Stimulated activated naive CD4-positive, alpha-beta T cell treated with Interleukin-2 at 50 U/mL for 16 hours (primary cell): Measurements from ENCODE around the gene KCNC1.

Experiments
- DNase-seq: peaks from one replicate; lab custom pipeline; 2025; lab: John Stamatoyannopoulos, UW

Gene KCNC1

GRCh38 chr11:17714870-17715269 lies 19.7 kb upstream of the KCNC1 start:
- no peak for DNase-seq

DNA sequence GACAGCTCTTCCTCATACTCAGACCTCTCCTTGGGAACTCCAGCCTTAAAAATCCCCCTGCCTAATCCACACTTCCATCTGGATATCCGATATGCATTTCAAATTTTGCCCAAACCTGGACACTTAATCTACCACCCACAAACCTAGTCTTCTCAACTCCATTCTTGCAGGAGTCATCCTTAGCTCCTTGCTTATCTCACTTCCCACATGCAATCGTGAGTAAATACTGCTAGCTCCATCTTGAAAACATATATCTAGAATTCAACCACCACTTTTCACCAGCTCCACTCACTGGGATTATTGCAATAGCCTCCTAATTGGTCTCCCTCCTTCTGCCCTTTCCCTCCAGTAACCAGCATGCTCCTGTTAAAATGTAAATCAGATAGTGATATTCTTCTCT lies 17.8 kb upstream of the KCNC1 start:
- DNase-seq: no peak

DNA sequence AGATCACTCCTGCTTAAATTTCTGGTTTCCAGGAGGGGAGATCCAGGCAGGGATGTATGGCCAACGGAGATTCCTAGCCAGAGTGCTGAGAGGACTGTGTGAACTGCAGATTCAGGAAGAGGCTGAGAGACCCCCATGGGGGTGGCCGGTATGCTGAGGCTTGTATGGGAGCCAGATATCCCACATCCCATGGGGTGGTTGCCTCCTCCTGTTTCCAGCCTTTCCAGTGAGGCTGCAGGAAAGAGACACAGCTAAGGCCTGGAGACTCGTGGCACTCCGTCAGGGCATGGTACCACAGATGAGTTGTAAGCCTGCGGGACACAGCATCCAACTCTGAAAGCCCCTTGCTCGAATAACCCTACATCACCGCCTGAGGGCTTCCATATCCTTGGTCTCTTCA lies 16.6 kb upstream of the KCNC1 start:
- no peak for DNase-seq

DNA sequence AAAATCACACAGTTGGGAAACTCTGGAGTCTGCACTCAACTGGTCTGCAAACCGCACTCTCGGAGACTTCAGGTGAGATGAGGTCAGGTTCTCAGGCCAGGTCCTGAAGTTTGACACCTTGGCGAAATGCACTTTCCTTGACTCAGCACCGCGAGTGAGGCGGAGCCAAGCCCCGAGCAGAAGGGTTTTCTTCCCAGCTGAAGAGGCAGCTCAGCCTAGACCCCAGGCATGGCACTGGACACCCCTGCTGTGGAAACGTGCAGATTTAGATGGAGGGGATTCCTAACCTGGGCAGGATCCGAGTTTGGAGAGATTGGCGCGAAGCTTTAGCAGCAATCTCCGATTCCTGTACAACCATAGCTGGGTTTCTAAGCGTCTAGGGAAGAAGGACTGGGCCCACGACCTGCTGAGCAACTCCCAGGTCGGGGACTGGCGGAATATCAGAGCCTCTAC lies 16.0 kb upstream of the KCNC1 start:
- no peak for DNase-seq

GRCh38 chr11:17719028-17719937 lies 15.3 kb upstream of the KCNC1 start, which contains the start of gene MYOD1:
MYOD1 (plus strand) TSS chr11:17719571; CDS start chr11:17719783, 212 bp downstream.
- DNase-seq: no peak

DNA sequence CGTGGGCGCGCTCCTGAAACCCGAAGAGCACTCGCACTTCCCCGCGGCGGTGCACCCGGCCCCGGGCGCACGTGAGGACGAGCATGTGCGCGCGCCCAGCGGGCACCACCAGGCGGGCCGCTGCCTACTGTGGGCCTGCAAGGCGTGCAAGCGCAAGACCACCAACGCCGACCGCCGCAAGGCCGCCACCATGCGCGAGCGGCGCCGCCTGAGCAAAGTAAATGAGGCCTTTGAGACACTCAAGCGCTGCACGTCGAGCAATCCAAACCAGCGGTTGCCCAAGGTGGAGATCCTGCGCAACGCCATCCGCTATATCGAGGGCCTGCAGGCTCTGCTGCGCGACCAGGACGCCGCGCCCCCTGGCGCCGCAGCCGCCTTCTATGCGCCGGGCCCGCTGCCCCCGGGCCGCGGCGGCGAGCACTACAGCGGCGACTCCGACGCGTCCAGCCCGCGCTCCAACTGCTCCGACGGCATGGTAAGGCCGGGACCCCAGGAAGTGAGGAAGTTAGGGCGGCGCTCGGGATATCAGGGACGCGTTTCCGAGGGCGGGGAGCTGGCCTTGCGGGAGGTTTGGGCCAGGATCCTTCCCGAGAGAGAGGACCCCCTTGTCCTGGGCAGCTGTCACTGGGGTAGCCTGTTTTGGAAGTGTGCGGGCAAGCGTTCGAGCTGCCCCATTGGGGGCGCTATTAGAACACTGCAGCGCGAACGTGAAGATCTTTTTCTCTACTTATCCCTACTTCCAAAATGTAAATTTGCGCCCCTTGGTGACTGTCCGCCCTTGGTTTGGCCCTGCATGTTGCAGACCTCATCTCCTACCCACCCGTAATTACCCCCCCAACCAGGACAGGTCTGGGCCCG lies 14.4 kb upstream of the KCNC1 start:
- DNase-seq: no peak

DNA sequence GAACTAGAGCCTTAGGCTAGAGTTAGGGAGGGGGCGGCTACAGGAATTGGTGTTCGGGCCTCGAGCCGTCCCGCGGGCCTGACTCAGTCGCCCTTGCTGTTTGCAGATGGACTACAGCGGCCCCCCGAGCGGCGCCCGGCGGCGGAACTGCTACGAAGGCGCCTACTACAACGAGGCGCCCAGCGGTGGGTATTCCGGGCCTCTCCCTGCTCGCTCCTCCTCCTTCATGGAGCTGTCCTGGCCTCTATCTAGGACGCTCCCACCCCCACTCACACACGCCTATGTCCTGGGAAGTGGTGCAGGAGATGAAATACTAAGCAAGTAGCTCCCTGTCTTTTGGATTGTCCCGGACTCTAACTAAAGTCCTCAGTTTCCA lies 13.8 kb upstream of the KCNC1 start:
- no peak for DNase-seq

GRCh38 chr11:17721242-17721999 lies 13.2 kb upstream of the KCNC1 start:
- DNase-seq: no peak

- DNase-seq: no peak
These were observed 12.5 kb upstream of the KCNC1 start for GRCh38 chr11:17722000-17722643.

DNA sequence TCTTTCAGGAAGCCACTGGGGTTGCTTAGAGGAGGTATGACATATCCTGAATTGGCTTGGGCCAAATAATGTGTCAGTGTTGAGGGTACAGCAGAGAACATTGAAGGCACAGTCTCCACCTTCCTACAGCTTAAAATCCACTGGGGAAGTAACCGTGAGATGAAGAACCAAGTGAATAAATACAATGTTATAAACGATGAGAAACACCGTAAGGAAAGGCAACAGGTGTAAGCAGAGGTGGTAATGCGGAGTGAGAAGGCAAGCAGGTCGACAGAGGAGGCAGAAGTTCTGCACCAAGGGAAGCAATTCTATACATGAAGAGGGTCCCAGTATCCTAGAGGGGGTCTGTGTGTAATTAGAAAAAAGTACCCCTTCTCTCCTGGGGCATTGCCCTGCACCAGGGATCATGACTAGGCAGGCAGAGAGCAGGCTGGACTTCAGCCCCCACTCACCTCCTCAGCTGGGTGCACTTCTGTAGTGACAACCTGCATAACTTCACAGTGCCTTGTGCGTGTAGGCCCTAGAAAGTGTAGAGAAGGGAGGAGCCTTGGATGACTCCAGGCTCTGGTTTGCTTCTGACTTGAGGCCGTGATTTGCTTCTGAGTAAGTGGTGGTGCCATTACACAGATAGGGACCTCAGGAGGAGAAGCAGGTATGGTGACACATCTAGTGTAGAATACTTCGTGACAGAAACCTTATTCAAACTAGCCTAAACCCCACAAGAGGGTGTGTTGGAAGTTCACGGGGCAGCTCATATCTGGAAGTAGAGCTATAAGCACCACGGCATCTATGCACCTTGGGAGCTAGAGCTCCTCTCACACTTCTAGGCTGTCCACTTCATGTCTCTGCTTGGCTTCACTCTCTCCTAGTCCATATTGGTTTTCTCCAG lies 10.3 kb upstream of the KCNC1 start:
- no peak for DNase-seq

DNA sequence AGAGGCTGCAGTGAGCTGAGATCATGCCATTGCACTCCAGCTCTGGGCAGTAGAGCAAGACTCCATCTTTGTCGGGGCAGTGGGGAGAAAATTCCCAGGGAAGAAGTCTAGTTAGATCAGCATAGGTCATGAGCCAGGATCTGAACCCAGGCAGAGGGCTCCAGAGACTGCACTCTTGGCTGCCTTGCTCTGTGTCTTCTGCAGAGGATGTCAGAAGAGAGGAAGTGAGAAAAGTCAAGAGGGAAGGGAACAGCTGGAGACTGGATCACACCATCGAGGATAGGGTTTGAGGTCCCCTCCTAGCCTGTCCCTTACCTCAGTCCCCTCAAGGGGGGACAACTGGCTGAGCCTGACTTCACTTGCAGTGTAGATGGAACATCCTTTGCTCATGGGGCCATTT lies 9.4 kb upstream of the KCNC1 start:
- DNase-seq: no peak

- no peak for DNase-seq
These were observed 4.4 kb upstream of the KCNC1 start for GRCh38 chr11:17730137-17730536.

DNA sequence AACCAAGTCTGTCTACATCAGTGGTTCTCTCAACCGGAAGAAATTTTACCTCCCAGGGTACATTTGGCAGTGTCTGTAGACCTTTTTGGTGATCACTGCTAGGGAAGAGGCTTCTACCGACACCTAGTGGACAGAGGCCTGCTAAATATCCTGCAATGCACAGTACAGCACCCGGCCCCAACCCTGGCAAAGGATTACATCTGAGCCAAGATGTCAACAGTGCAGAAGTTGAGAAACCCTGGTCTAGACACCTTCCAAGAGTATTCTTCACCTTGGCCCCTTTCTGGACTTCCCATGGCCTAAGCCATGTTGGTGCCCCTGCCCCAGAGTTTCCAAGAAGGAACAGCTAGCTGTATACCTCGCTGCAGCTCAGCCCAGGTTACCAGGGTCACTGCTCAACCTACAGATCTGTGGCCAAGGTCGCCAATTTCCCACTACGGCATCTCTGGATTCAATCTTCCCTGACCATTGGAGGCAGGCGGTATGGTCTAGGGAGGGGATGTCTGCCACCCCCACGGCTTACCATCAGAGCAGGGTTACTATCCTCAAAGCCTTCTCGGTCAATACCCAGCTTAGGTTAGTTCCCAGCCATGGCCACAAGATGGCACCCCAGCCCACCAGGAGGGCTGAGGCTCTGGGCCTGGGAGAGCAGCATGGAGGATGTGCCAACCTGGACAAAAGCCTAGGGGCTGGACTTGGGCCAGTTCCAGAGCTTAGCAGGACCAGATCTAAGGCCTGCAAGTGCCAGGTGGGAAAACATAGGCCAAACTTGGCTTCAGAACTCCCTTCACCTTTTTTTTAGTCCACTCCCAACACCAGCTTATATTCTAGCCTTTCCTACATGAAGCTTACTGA lies 3.7 kb upstream of the KCNC1 start:
- peak; percentile 27 for DNase-seq

GRCh38 chr11:17733261-17733660 lies 1.3 kb upstream of the KCNC1 start:
- no peak for DNase-seq

DNA sequence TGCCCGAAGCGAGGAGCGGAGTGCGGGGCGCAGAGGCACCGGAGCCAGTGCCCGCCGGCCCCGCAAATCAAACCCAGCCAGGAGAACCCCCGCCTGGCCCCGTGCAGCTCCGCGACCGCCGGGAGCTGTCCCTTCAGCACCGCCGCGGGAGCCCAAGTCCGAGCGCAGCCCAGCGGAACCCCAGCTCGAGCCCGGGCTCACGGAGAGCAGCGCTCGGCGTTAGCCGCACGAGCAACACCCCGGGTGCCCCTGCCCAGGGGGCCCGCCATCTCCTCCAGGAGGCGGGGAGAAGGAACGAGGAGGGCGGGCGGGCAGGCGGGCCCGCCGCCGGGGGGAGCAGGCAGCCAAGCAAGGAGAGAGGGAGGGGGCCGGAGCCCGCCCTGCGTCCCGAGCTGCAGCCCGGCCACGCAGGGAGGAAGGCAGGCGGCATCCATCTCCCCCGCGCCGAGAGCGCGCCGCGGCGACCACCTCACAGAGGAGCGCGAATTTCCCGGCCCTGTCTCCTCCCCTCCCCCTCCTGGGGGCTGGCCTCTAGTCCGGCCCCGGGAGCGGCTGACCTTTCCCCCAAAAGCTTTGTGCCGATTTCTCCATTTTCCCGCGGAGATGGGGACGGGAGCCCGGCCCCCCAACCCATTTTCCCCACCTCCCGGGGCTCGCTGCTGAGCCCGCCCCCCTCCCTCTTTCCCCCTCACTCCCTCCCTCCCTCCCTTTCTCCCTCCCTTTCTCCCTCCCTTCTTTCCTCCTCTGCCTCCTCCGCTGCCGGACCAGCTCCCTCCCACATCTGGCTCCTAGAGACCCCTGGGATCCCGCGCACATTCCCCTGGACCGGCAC lies 621 bp downstream of the KCNC1 start:
- peak; percentile 4 for DNase-seq

GRCh38 chr11:17735818-17736578 lies 1.4 kb downstream of the KCNC1 start:
- DNase-seq: no peak

DNA sequence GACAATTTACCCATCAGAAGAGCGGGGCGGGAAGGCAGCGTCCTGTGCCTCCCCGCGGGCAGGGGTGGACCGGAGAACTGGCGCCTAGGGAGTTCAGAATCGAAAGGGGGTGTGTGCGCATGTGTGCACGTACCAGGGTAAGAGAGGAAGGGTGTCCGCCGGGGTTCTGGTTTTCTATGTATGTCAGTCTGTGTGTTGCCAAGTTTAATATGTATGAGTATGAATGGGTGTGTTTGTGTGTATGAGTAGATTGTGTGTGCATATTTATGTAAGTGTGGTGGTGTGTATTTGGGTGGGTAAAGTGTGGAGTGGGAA lies 2.0 kb downstream of the KCNC1 start:
- no peak for DNase-seq
